Activated CD8-positive, alpha-beta memory T cell treated with anti-CD3 and anti-CD28 coated beads for 1 hour (primary cell): Measurements from ENCODE around the gene CRIM1.
A peak's percentile ranks its signal among the peaks of the same experiment; 100 is the strongest.
"Not testable (repeated sequence)": the region's sequence is repeated elsewhere in the genome, so short reads cannot be mapped to it uniquely, and the experiment has no call there.

Experiments
- DNase-seq, 2 donors: peaks; one replicate each; pipeline ENCODE4 v3.0.0-alpha.2; 2020; ENCODE audit warnings: low read depth in 1 of 2; ENCODE audit errors: extremely low read depth in 1 of 2

Gene CRIM1, protein sequence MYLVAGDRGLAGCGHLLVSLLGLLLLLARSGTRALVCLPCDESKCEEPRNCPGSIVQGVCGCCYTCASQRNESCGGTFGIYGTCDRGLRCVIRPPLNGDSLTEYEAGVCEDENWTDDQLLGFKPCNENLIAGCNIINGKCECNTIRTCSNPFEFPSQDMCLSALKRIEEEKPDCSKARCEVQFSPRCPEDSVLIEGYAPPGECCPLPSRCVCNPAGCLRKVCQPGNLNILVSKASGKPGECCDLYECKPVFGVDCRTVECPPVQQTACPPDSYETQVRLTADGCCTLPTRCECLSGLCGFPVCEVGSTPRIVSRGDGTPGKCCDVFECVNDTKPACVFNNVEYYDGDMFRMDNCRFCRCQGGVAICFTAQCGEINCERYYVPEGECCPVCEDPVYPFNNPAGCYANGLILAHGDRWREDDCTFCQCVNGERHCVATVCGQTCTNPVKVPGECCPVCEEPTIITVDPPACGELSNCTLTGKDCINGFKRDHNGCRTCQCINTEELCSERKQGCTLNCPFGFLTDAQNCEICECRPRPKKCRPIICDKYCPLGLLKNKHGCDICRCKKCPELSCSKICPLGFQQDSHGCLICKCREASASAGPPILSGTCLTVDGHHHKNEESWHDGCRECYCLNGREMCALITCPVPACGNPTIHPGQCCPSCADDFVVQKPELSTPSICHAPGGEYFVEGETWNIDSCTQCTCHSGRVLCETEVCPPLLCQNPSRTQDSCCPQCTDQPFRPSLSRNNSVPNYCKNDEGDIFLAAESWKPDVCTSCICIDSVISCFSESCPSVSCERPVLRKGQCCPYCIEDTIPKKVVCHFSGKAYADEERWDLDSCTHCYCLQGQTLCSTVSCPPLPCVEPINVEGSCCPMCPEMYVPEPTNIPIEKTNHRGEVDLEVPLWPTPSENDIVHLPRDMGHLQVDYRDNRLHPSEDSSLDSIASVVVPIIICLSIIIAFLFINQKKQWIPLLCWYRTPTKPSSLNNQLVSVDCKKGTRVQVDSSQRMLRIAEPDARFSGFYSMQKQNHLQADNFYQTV

DNA sequence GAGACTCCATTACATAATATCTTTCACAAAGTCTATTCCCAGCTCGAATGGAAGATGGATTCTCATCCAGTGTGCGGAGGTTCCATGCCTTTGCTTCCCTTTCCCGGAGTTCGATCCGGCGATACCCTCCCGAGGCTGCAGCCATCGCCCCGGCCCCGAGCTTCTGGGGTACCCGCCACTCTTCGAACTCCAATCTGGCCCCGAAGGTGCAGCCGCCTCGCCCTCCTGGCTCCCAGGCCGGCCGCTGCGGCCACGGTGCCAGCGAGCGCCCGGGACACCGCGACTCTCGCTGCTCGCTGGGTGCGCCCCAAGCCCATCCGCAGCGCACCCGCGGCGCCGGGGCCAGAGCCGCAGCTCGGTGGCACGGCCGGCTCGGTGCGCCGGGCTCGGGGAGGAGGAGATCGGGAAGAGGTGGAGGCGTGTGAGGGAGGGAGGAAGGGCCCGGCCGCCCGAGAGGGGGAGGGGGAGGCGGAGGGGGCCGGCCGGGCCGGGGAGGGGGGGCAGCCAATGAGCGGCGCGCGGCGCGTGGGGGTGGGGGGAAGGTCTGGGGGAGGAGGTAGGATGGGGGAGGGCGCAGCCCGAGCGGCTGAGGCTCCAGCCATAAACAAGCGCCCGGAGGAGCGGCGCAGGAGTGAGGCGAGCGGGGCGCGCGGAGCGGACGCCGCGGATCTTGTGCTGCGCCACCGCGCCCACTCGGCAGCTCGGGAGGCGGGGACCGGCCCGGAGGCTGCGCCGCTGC is at the start of gene CRIM1:
TSS of gene CRIM1 (plus strand) at position 628 of the 739 bp plus-strand sequence. CDS start 515 bp downstream, outside the sequence.
- peak in 1 of 2 donors; percentile 22 for DNase-seq

DNA sequence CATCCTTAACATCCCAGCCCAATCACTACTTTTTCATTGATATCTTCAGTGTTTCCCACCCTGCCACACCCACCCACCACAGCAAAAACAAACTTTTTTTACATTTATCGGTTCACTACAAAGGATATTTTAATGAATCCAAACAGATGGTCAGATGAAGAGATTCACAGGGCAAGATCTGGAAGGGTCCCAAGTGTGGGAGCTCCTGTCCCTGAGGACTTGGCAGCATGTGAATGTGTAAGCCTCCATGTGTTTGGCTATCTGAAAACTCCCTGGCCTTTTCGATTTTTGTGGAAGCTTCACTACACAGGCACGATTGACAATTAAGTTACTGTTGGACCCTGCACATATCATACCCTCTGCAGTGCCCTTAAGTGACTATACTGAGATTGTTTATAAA is 48.1 kb upstream of the CRIM1 start:
- no peak for DNase-seq

DNA sequence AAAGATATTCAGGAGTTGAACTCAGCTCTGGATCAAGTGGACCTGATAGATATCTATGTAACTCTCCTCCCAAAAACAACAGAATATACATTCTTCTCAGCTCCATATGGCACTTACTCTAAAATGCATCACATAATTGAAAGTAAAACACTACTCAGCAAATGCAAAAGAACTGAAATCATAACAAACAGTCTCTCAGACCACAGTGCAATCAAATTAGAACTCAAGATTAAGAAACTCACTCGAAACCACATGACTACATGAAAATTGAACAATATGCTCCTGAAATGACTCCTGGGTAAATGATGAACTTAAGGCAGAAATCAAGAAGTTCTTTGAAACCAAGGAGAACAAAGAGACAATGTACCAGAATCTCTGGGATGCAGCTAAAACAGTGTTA is 45.1 kb upstream of the CRIM1 start:
- DNase-seq = not testable (repeated sequence)

DNA sequence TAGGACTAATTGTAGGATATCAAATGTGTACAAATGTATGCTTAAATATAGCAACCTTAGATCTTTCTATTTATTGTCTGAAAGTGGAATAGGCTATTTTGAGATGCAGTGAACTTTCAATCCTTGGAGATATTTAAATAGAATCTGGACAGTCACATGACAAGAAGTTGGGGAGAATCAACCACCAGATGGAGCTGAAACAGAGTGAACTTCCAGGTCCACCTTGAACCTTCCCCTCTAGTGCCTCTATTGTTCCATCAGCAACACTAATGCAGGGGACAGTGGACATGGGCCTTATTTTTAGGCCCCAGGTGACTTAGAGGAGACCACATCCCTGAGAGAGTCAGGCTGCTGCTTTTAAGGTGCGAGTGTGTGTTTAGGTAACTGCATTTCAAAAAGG is 37.0 kb upstream of the CRIM1 start:
- DNase-seq = no peak

DNA sequence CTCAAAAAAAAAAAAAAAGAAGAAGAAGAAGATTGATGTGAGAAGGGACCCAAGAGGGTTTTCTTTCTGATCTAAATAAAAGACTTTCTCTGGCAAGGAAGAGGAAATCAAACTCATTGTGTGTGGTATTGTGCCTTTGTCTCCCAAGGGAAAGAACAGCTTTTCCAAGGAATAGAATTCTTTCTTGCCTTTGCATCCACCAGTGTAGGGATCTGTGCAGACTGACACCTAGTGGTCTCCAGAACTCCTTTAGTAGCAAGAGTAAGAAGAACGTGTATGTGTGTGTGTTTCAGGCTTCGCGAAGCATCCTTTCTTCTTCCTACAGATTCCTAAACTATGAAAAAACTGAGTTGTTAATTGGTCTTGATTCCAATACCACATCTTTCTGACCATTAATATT is 33.5 kb upstream of the CRIM1 start:
- DNase-seq = no peak

DNA sequence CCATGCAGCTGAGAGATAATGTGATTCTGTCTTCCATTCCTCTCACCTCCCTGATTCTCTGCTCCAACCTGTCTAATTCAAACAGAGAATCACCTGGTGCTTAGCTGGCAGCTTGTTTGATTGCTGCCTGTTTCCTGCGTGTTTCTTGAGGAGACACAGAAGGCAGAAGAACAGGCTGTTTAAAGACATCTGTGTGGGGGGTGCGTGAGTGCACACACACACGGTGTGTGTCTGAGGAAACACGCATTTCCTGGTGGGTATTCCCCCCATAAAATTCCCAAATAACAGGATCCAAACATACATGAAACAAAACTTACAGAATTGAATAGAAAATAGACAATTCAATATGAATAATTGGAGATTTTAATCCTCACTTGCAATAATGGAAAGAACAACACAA is 29.3 kb upstream of the CRIM1 start:
- DNase-seq = no peak

DNA sequence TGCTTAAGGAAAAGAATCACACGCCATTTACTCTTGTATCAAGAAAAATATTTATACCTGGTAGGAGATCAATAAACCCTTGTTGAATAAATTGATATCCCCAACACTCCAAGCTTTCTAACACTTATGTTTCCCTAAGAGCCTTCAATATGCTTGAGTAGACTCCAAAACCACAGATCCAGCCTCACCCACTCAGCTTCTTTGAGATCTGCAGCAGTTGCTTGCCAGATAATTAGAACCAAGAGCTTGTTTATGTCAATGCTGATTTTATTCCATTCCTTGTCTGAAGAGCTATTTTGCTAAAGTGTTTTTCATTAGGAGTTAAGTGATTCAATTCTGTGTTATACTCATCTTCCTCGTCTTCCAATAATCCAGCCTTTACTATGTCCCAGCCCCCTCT is 26.3 kb upstream of the CRIM1 start:
- DNase-seq = no peak

DNA sequence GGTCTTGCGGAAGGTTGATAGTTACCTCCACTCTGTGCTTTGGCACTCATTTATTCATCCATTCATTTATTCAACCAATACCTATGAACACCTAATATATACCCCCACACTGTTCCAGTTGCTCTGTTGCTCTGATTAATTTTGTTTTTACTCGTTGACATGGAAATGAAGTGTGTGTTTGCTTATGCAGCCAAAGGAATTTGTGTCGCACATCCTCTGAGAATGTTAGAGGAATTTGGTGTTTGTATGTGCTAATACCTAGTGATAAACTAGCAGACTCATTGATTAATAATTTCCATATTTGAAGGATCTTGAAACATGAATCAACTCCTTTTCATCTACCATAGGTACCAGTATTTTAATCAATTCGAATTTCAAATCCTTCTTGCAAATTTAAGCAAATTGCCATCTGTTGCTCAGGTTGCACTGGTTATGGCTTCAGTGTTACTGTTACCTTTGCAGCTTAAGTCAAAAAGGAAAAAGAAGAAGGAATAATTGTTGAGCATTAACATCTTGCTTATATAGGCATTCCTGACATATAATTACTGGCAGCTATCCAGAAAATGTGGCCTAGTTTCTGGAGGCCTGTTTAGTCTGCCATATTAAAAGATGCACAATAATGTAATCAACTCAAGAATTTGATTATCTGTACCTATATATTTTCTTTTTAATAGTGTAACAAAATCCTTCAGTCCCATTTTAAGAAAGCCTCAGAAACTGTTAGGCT is 25.7 kb upstream of the CRIM1 start:
- no peak for DNase-seq

DNA sequence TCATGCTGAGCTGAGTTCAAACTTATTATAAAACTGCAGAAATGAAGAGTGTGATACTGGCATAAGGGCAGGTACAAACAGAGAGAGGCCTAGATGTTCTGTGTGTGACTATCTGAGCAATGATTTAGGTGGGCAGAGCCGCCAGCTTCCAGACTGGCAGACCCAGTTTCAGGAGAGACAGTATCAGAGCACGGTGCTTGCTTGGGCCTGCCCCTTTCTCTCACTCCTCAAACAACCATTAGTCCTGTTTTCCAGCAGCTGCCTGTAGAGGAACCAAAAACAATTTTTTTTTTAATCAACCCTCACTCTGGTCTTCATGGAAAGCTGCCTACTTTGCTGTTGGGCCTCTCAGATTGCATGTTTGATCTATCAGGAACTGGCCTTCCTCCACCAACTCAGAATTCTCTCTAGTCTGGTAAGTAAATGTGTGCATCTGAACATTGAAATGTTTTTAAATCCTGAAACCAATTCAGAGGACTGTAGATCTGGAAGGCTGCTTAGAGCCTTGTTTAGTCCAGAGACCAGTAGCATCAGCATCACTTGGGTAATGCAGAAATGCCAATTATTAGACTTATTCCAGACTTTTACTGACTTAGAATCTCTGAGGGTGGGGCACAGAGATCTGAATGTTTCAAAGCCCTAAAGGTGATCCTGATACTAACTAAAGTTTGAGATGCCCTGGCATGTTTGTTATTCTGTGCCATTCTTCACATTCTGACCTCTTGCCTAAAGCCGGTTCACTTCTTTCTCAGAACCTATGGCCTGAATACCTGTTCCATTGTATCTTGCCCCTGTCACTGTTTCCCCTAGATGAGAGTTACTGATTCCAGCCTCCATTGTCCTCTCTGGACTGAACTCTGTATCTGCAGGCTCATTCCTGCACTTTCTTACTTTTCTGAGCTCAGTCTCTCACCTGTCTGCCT is 24.8 kb upstream of the CRIM1 start:
- no peak for DNase-seq

DNA sequence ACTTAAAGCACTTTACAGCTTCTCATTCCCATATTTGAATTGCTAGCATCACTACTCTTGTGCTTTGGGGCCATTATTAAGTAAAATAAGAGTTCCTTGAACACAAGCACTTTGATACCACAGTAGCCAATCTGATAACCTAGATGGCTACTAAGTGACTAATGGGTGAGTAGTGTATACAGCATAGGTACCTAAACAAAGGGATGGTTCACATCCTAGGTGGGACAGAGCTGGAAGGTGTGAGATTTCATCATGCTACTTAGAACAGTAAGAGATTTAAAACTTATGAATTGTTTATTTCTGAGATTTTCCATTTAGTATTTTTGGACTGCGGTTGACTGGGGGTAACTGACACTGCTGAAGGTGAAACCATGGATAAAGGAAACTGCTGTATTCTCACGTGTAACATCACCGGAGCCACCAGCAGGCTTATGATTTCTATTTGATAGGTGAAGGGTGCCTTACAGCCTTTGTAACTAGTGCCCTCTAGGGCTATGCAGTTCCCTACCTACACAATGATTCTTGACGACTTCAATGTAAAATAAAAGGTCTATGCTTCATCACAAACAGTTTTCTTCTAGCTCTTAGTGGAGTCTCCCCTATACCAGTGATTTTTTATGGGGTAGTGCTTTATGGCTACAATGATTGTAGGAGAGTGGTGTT is 22.1 kb upstream of the CRIM1 start:
- DNase-seq = no peak

DNA sequence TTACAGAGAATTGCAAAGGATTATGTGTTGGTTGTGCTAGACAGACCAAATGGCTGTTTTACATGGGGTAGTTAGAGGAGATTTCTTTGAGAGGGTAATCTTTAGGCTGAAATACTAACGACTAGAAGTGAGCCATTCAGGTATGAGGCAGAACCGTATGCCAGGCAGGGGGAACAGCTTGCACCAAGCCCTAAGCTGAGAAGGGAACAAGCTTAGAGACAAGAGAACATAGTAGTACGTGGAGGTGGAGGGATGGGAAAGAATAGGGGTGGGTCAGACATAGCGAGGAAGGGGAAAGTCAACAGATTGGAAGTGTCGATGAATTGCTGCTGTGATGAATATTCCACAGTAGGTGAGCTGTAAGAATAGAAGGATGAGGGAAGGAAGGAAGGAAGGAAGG is 20.0 kb upstream of the CRIM1 start:
- no peak for DNase-seq

DNA sequence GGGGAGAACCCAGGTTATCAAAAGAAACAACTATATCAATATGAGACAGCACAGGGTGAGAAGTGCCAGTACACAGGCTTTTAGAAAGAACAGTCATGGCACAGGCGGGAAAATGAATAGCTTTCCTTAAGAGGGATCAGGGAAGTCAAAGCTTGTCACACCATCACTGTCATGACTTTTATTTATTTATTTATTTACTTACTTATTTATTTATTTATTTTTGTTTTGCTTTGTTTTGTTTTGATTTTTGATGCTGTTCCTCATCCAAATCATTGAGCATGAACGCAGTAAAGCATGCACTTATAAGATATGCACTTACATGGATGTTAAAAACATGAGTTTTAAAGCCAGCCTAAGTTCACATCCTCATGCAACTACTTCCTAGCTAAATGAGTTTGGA is 19.3 kb upstream of the CRIM1 start:
- DNase-seq = no peak

DNA sequence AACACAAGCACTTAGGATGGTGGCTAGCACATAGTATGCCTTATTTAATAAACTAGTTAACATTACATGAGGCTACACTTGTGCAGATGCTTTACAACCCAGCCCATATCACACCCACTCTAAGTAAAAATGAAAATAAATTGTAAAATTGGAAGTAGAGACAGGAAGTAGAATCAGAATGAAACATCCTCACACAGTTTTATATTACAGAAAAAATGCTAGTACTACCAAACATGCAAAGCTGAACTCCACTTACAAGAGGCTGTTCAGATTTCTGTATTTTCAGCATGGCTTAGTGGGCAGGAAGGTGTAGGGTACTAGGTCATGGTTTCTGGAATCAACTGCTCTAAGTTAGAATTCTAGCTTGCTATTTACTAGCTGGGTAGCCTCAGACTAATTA is 18.2 kb upstream of the CRIM1 start:
- DNase-seq = no peak

DNA sequence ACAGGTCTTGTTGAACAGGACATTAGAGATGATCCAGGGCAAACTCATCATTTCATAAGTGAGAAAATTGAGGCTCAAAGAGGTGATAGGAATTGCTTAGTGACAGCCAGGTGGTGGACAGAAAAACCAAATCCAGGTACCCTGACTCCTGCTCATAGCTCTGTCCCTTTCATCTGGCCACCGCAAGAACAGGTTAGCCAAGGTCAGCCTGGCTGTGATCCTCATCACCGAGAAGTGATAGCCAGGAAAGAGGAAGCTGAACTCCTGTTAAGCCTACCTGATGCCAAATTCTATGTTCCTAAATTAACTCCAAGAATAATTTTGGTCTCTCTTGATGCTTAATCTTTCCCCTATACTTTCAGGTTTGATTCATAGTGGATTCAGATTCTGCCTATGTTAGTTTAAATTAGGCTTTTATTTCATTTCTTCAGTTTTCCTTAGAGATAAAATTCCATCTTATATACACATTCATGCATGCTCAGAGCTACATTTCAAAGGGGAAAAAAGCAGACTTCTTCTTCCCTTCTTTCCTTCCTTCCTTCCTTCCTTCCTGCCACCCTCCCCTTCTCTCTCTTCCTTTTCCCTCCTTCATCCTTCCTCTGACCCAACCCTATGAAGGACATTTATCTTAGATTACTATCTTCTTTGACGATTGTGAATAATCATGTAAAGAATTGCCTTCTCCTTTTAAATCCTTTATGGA is 17.3 kb upstream of the CRIM1 start:
- DNase-seq = no peak

DNA sequence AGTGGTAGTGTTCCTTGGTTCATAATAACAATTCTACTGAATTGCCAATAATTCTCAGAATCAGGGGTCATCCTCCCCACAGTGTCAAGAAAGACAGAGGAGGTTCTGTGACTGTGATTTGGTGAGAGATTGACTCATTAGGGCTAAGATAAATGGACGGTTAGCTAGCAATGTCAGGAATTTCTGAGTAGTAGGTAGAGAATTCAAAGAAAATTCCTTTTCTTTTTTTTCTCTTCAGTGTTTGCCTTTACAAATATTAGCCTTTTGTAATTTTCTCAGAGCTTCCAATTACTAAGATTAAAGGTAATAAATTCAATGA is 16.8 kb upstream of the CRIM1 start:
- DNase-seq = no peak

DNA sequence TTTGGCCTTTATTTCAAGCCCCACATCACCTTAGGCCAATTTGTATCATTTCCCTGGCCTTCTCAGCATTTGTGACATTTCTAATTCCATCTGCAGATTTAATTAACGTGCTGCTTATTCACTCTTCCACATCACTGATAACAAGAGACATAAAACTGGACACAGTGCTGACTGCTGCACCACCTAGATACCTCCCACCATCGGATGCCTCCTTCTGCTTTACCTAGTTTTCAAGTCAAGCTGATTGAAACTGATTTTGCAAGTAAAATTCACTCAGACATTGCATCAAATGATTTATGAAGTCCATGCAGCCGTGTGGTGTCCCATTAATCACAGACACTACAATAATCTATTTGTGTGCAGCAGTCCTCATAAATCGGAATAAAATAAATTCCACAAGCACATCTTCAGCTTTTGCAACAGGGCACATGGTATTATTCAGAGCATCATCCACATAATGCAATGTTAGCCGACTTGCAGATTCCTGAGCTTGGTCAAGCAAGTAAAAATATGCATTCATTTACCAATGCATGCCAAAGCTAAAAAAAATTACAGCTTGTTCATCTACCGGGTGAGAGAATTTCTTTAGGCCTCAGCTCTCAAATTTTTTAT is 15.9 kb upstream of the CRIM1 start:
- no peak for DNase-seq

DNA sequence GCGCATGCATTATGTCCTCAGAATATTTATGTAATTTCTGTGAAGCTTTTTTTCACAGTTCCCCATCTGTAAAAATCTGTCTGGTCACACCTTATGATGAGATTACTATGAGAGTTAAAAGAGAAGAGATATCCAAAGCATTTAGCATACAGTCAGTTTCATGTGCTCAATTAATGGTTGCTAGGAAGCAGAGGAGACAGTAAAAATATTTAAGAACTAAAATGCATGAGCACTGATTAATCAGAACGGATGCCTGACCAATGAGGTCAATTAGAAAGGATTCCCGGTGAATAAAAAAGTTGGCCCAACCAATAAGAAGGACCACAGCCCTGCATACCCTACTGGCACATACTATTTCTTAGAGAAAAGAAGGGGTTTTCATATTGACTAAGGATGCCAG is 12.0 kb upstream of the CRIM1 start:
- no peak for DNase-seq

DNA sequence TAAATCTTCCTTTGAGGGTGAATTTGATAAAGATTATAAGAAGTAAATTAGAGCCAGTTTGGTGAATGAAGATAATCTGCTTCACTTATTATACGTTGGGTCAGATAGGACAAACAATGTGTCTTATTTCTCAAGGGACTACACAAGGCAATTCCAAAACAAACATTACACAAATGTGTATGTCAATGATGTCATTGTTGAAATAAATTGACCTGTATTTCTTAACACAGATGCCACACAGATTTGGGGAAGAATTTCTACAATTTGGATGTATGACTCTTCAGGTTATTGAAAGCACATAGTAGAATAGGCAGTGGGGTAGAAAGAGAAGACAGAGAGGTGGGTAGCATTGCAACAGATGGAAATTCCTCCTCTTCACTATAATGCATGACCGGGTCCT is 6.9 kb upstream of the CRIM1 start:
- no peak for DNase-seq
